AG04450 (cell line): ENCODE results near the gene ARL5C. TPM values are rescaled to one million over a fixed set of nuclear protein-coding genes. Genes with fewer than 3 reads are reported as not detected.
A peak's percentile ranks its signal among the peaks of the same experiment; 100 is the strongest.

Experiments
- CTCF ChIA-PET: fragments of 300-600, 350-600 bp; formaldehyde crosslinking; extraction: SDS; loops from one replicate; lab custom pipeline; 2022; ENCODE audit warnings: antibody characterized with exemption, inconsistent platforms; lab: Charles Lee
- POLR2A ChIA-PET: fragments of 350-600 bp; formaldehyde crosslinking; extraction: SDS; loops from one replicate; lab custom pipeline; 2021; ENCODE audit warnings: antibody characterized with exemption, inconsistent platforms; lab: Yijun Ruan, JAX
- DNase-seq: peaks from one replicate; pipeline ENCODE4 v3.0.0-alpha.2; 2011; ENCODE audit warnings: low read depth, low spot score
- H3K27ac ChIP-seq: one replicate; pipeline ENCODE4 v1.5.1; 2012; ENCODE audit warnings: low read depth, low read length, control low read depth
- H3K27me3 ChIP-seq: one replicate; pipeline ENCODE4 v1.6.0; 2012; ENCODE audit warnings: low read length; ENCODE audit not compliant: control insufficient read depth, insufficient read depth
- H3K4me3 ChIP-seq: 2 replicates; pipeline ENCODE4 v1.5.1; 2011; ENCODE audit warnings: mild to moderate bottlenecking, low read depth, low read length, control low read depth
- H3K9me3 ChIP-seq: 2 replicates; pipeline ENCODE4 v1.5.1; 2012; ENCODE audit warnings: low read length; ENCODE audit not compliant: control insufficient read depth, insufficient read depth
- CTCF ChIP-seq: IDR thresholded peaks from 2 replicates; pipeline ENCODE4 v1.5.1; 2011; ENCODE audit warnings: low read depth, low read length, control low read depth, inconsistent platforms
- polyA plus RNA-seq: library from polyadenylated mRNA; depleted of rRNA; stranded (reverse); fragments of >200 nt; gene quantifications from 2 replicates; pipeline ENCODE4 v1.2.3, GENCODE V29; 2011; rRNA removed

Gene ARL5C
- polyA plus RNA-seq, 1 experiment = not detected

DNA sequence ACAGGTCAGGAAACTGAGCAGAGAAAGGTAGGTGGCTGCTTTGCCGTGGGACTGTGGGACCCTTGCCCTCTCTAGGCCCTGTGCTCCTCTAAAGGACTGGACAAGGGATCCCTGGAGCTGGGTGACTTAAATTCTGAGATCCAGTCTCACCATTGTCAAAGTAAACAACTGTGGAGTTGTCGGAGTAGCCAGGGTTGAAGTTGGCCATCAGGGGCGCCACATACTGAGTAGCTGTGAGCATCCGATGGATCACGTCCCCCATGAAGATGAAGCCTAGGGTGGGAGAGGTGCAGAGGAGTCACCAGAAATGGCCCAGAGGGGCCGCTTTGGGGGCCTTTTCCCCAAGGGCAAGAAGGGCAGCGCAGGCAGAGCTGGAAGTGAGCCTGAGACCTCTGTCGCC is 58.0 kb downstream of the ARL5C start:
- ChIA-PET CTCF (interaction anchor here (0.6 to 0.7 kb wide), 2 partner anchors 24 to 45 kb away, joined by 3 to 5 read pairs; no protein-coding TSS in a partner anchor), POLR2A (no interaction called here)
- Histone ChIP-seq H3K27me3 (peaks cover 42% of the 10 kb centered on the region), H3K9me3 (no peaks in the 10 kb centered on the region), H3K27ac (no peak overlapping the region), H3K4me3 (no peak overlapping the region)
- no peak for DNase-seq
- TF ChIP-seq CTCF = 0 out of 2 replicates have a peak, but pooled peaks have one; percentile 9

GRCh38 chr17:39107155-39107554 is 58.8 kb downstream of the ARL5C start:
- no peak for DNase-seq
- POLR2A ChIA-PET = no interaction called here

More at GRCh38 chr17:39107155-39107554, 58.8 kb downstream of the ARL5C start:
- H3K27ac ChIP-seq = no peak overlapping the region
- no peak overlapping the region for H3K4me3 ChIP-seq
- TF ChIP-seq CTCF = no peak
- H3K27me3 ChIP-seq = peaks cover 42% of the 10 kb centered on the region
- H3K9me3 ChIP-seq = no peaks in the 10 kb centered on the region
- CTCF ChIA-PET = interaction anchor here (0.7 kb wide), 2 partner anchors 45 to 46 kb away, joined by 3 read pairs; no protein-coding TSS in a partner anchor

Other genes starting within 250 kb of the ARL5C start
- not detected in 2 replicates for gene FBXO47, start 198.8 kb downstream of the ARL5C start, polyA plus RNA-seq
- gene PLXDC1, start 14.5 kb downstream of the ARL5C start, polyA plus RNA-seq = 1.9 and 2.1 TPM in 2 replicates
- gene CACNB1, start 31.5 kb upstream of the ARL5C start, polyA plus RNA-seq = 3.2 and 3.7 TPM in 2 replicates
- 1,791 and 1,924 TPM in 2 replicates for gene RPL19, start 34.1 kb upstream of the ARL5C start, polyA plus RNA-seq
- gene STAC2, start 59.8 kb upstream of the ARL5C start, polyA plus RNA-seq = 0.04 TPM in 1 of 2 replicates, not detected in the other
- 5.7 and 6.7 TPM in 2 replicates for gene FBXL20, start 235.5 kb upstream of the ARL5C start, polyA plus RNA-seq